Loucy (cell line): ENCODE data around the gene OR2Y1.

Experiments
- H2AFZ ChIP-seq: fragments of 200-600 bp; sonication (generic); 2 replicates; pipeline ENCODE4 v1.6.0; 2016; ENCODE audit warnings: antibody characterized with exemption, mild to moderate bottlenecking, low read length, moderate library complexity
- H3F3A ChIP-seq: fragments of 200-600 bp; 2 replicates; pipeline ENCODE4 v1.6.0; 2016; ENCODE audit warnings: antibody characterized with exemption, low read depth, mild to moderate bottlenecking
- H3K27me3 ChIP-seq: fragments of 200-600 bp; sonication (generic); 2 replicates; pipeline ENCODE4 v1.6.1; 2014; ENCODE audit warnings: low read length, mild to moderate bottlenecking; ENCODE audit not compliant: insufficient read depth, poor library complexity, severe bottlenecking
- H3K36me3 ChIP-seq: fragments of 200-600 bp; sonication (generic); 2 replicates; pipeline ENCODE4 v1.6.1; 2016; ENCODE audit warnings: low read length; ENCODE audit not compliant: insufficient read depth
- H3K4me1 ChIP-seq: fragments of 200-600 bp; sonication (generic); 2 replicates; pipeline ENCODE4 v1.5.1; 2014; ENCODE audit warnings: low read length, mild to moderate bottlenecking; ENCODE audit not compliant: insufficient read depth, poor library complexity, severe bottlenecking
- H3K4me2 ChIP-seq: fragments of 200-600 bp; sonication (generic); 2 replicates; pipeline ENCODE4 v1.6.0; 2014; ENCODE audit warnings: antibody characterized with exemption, low read length, low read depth, mild to moderate bottlenecking; ENCODE audit not compliant: poor library complexity, severe bottlenecking
- H3K4me3 ChIP-seq: fragments of 200-600 bp; sonication (generic); 2 replicates; pipeline ENCODE4 v1.5.1; 2014; ENCODE audit warnings: low read length, mild to moderate bottlenecking, mixed read lengths; ENCODE audit not compliant: poor library complexity, severe bottlenecking
- H3K79me2 ChIP-seq: fragments of 200-600 bp; sonication (generic); 2 replicates; pipeline ENCODE4 v1.6.1; 2014; ENCODE audit warnings: low read length; ENCODE audit not compliant: insufficient read depth
- H3K9ac ChIP-seq: fragments of 200-600 bp; sonication (generic); 2 replicates; pipeline ENCODE4 v1.6.0; 2014; ENCODE audit warnings: mild to moderate bottlenecking, low read depth, low read length, moderate library complexity; ENCODE audit not compliant: poor library complexity, severe bottlenecking
- H3K9me2 ChIP-seq: fragments of 200-600 bp; sonication (generic); replicated peaks from 2 replicates; pipeline ENCODE4 v1.6.1; 2016; ENCODE audit warnings: low read depth, low read length, mixed read lengths
- H3K9me3 ChIP-seq: fragments of 200-600 bp; sonication (generic); 2 replicates; pipeline ENCODE4 v1.6.1; 2014; ENCODE audit warnings: mild to moderate bottlenecking, antibody characterized with exemption, low read length, low read depth; ENCODE audit not compliant: insufficient read depth
- H4K20me1 ChIP-seq: fragments of 200-600 bp; sonication (generic); 2 replicates; pipeline ENCODE4 v1.6.0; 2014; ENCODE audit warnings: antibody characterized with exemption, low read length, mild to moderate bottlenecking; ENCODE audit not compliant: insufficient read depth, poor library complexity, severe bottlenecking
- CTCF ChIP-seq: fragments of 200-600 bp; sonication (generic); conservative IDR thresholded peaks from 2 replicates; pipeline ENCODE4 v1.5.1; 2014; ENCODE audit warnings: mild to moderate bottlenecking, antibody characterized with exemption, low read length
- EZH2phosphoT487 ChIP-seq: fragments of 200-600 bp; IDR thresholded peaks from 2 replicates; pipeline ENCODE4 v1.6.1; 2018; ENCODE audit warnings: antibody characterized with exemption, mild to moderate bottlenecking, moderate library complexity, borderline replicate concordance

OR2Y1 gene

GRCh38 chr5:180739271-180739670 lies 587 bp downstream of the OR2Y1 start:
- Histone ChIP-seq H4K20me1 (no peaks in the 10 kb centered on the region), H3K9me3 (no peaks in the 10 kb centered on the region), H3K4me3 (no peak overlapping the region), H3K9me2 (no peaks in the 10 kb centered on the region), H3K79me2 (no peaks in the 10 kb centered on the region), H3K9ac (no peak overlapping the region), H3F3A (no peaks in the 10 kb centered on the region), H3K36me3 (no peaks in the 10 kb centered on the region), H2AFZ (no peak overlapping the region), H3K4me1 (no peaks in the 10 kb centered on the region), H3K4me2 (no peak overlapping the region), H3K27me3 (no peaks in the 10 kb centered on the region)
- no peak for TF ChIP-seq CTCF
- TF ChIP-seq EZH2phosphoT487: no peak

GRCh38 chr5:180736536-180736935 lies 3.3 kb downstream of the OR2Y1 start:
- Histone ChIP-seq H3K4me2 (no peak overlapping the region), H3F3A (no peaks in the 10 kb centered on the region)

GRCh38 chr5:180724944-180725343 lies 14.9 kb downstream of the OR2Y1 start:
- H3K9me2 ChIP-seq: no peaks in the 10 kb centered on the region
- H3F3A ChIP-seq: no peaks in the 10 kb centered on the region
- H3K4me1 ChIP-seq: no peaks in the 10 kb centered on the region
- H3K4me2 ChIP-seq: no peak overlapping the region
- no peaks in the 10 kb centered on the region for H3K36me3 ChIP-seq
- no peaks in the 10 kb centered on the region for H3K9me3 ChIP-seq
- no peaks in the 10 kb centered on the region for H3K79me2 ChIP-seq
- no peaks in the 10 kb centered on the region for H3K27me3 ChIP-seq
- no peak for TF ChIP-seq EZH2phosphoT487
- no peak for TF ChIP-seq CTCF
- no peak overlapping the region for H3K4me3 ChIP-seq
- no peak overlapping the region for H3K9ac ChIP-seq
- H2AFZ ChIP-seq: no peak overlapping the region
- H4K20me1 ChIP-seq: no peaks in the 10 kb centered on the region

More at GRCh38 chr5:180736536-180736935, 3.3 kb downstream of the OR2Y1 start:
- Histone ChIP-seq H4K20me1 (no peaks in the 10 kb centered on the region), H3K9me3 (no peaks in the 10 kb centered on the region), H3K27me3 (no peaks in the 10 kb centered on the region), H2AFZ (no peak overlapping the region), H3K79me2 (no peaks in the 10 kb centered on the region), H3K4me1 (no peaks in the 10 kb centered on the region), H3K9me2 (no peaks in the 10 kb centered on the region), H3K4me3 (no peak overlapping the region), H3K36me3 (no peaks in the 10 kb centered on the region), H3K9ac (no peak overlapping the region)
- TF ChIP-seq EZH2phosphoT487 (no peak), CTCF (no peak)
